HCT116 (cell line): ENCODE data around the gene SH2D1B.
"Not testable (repeated sequence)": the region's sequence is repeated elsewhere in the genome, so short reads cannot be mapped to it uniquely, and the experiment has no call there.

ENCODE experiments used
- ELF1 ChIP-seq: IDR thresholded peaks from 2 replicates; pipeline ENCODE4 v1.6.1; 2012; ENCODE audit warnings: low read depth, borderline replicate concordance
- EZH2 ChIP-seq: fragments of 200-600 bp; sonication (generic); IDR thresholded peaks from 2 replicates; pipeline ENCODE4 v1.6.1; 2017; ENCODE audit warnings: antibody characterized with exemption, mixed run types
- FOSL1 ChIP-seq: IDR thresholded peaks from 2 replicates; pipeline ENCODE4 v1.6.1; 2012; ENCODE audit warnings: low read depth
- POLR2A ChIP-seq: IDR thresholded peaks from 2 replicates; pipeline ENCODE4 v1.7.0; 2011; ENCODE audit warnings: borderline replicate concordance; ENCODE audit not compliant: insufficient read depth, insufficient read length; ENCODE audit errors: extremely low read depth
- POLR2AphosphoS5 ChIP-seq: IDR thresholded peaks from 2 replicates; pipeline ENCODE4 v1.6.1; 2011; ENCODE audit warnings: mild to moderate bottlenecking, low read depth, low read length, moderate library complexity
- RAD21 ChIP-seq: IDR thresholded peaks from 2 replicates; pipeline ENCODE4 v1.6.1; 2012; ENCODE audit warnings: low read depth, mild to moderate bottlenecking
- SRF ChIP-seq: IDR thresholded peaks from 2 replicates; pipeline ENCODE4 v1.6.1; 2012; ENCODE audit warnings: low read depth
- YY1 ChIP-seq: IDR thresholded peaks from 2 replicates; pipeline ENCODE4 v1.6.1; 2011; ENCODE audit warnings: low read length, low read depth, moderate library complexity, mild to moderate bottlenecking; ENCODE audit not compliant: insufficient replicate concordance; ENCODE audit errors: extremely low read depth
- TF ChIP-seq, protein P1 (sequence below), 3 experiments: fragments of 200-600 bp in 1 of 3; sonication (generic) in 1 of 3; IDR thresholded peaks in 2 of 3; conservative IDR thresholded peaks in 1 of 3; 2 replicates each; pipeline ENCODE4 v1.5.1; 2012 to 2017; ENCODE audit warnings: low read depth in 2 of 3, low read length in 2 of 3, antibody characterized with exemption in 1 of 3, borderline replicate concordance in 1 of 3, control low read depth in 1 of 3, mild to moderate bottlenecking in 1 of 3, mixed read lengths in 1 of 3, mixed run types in 1 of 3, moderate library complexity in 1 of 3; ENCODE audit not compliant: insufficient read depth in 1 of 3
- TF ChIP-seq, protein P2 (sequence below): IDR thresholded peaks from 2 replicates; pipeline ENCODE4 v1.6.1; 2011; ENCODE audit warnings: mild to moderate bottlenecking, low read length, moderate library complexity; ENCODE audit not compliant: insufficient replicate concordance; ENCODE audit errors: extremely low read depth

DNA sequence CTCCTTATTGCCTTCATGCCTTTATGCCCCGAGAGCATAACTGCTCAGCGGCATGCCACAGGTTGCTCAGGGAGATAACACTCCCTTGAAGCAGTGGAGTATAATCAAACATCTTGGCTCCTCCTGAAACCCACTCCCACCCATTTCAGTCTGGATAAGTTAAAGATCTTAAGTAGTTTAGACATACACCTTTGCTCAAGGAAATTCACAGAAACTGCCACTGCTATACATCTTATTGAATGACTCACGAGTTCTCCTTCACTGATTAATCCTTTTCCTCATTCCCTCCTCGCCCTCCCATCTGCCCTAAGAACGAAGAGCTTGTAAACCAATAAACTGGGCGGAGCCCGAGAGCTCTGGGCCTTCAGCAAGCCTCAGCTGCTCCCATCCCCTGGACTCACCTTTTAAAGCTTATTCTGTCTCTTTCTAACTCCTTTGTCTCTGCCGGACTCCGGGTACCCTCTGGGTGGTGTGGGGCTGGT is 7.6 kb upstream of the SH2D1B start:
- TF ChIP-seq, protein P1, sequence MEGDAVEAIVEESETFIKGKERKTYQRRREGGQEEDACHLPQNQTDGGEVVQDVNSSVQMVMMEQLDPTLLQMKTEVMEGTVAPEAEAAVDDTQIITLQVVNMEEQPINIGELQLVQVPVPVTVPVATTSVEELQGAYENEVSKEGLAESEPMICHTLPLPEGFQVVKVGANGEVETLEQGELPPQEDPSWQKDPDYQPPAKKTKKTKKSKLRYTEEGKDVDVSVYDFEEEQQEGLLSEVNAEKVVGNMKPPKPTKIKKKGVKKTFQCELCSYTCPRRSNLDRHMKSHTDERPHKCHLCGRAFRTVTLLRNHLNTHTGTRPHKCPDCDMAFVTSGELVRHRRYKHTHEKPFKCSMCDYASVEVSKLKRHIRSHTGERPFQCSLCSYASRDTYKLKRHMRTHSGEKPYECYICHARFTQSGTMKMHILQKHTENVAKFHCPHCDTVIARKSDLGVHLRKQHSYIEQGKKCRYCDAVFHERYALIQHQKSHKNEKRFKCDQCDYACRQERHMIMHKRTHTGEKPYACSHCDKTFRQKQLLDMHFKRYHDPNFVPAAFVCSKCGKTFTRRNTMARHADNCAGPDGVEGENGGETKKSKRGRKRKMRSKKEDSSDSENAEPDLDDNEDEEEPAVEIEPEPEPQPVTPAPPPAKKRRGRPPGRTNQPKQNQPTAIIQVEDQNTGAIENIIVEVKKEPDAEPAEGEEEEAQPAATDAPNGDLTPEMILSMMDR (IDR thresholded peaks at IDR 0.05 in 2 of 3, conservative IDR thresholded peaks at IDR 0.05 in 1 of 3; ENCODE audit: borderline replicate concordance in 1 of 3, insufficient read depth in 1 of 3, low read depth in 2 of 3, low read length in 2 of 3), result not testable (repeated sequence)
- not testable (repeated sequence) for TF ChIP-seq POLR2A, SRF, EZH2, FOSL1, ELF1, YY1, RAD21, POLR2AphosphoS5
- TF ChIP-seq, protein P2, sequence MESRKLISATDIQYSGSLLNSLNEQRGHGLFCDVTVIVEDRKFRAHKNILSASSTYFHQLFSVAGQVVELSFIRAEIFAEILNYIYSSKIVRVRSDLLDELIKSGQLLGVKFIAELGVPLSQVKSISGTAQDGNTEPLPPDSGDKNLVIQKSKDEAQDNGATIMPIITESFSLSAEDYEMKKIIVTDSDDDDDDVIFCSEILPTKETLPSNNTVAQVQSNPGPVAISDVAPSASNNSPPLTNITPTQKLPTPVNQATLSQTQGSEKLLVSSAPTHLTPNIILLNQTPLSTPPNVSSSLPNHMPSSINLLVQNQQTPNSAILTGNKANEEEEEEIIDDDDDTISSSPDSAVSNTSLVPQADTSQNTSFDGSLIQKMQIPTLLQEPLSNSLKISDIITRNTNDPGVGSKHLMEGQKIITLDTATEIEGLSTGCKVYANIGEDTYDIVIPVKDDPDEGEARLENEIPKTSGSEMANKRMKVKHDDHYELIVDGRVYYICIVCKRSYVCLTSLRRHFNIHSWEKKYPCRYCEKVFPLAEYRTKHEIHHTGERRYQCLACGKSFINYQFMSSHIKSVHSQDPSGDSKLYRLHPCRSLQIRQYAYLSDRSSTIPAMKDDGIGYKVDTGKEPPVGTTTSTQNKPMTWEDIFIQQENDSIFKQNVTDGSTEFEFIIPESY, result not testable (repeated sequence)
